ENCODE results near the gene TMEM95. TPM values are rescaled to one million over a fixed set of nuclear protein-coding genes. Genes with fewer than 3 reads are reported as not detected.

The TMEM95 gene
- total RNA-seq, 1 experiment from 2014 or later: not detected

- H4K20me1 ChIP-seq (ENCODE audit: low read length): no peaks in the 10 kb centered on the region
- no peaks in the 10 kb centered on the region for H3K27me3 ChIP-seq (ENCODE audit: low read length)
- no peak overlapping the region for H2AFZ ChIP-seq (ENCODE audit: low read length)
- H3K4me1 ChIP-seq (ENCODE audit: insufficient read depth, low read length): 0 out of 2 replicates have a peak, but pooled peaks cover 6% of the 10 kb centered on the region
- ATAC-seq (no peak), DNase-seq (no peak)
- H3K9me3 ChIP-seq (ENCODE audit: low read length): no peaks in the 10 kb centered on the region
- H3F3A ChIP-seq (ENCODE audit: low read length, unreplicated experiment): no peaks in the 10 kb centered on the region
- CTCF ChIA-PET: no interaction called here
- peaks cover 16% of the 10 kb centered on the region for H3K79me2 ChIP-seq (ENCODE audit: low read length)
- 0 out of 2 replicates have a peak, but pooled peaks cover 11% of the 10 kb centered on the region for H3K36me3 ChIP-seq (ENCODE audit: low read depth, low read length)
- BruUV-seq (replicated peaks): no TSS peak
- POLR2A ChIA-PET (ENCODE audit: unreplicated experiment): no interaction called here
- intact Hi-C loops (cut with micrococcal nuclease): loop anchor here (2.0 kb wide), 1 partner anchor 19 kb away; no protein-coding TSS in a partner anchor
- peak overlapping the region; percentile 96 for H3K4me3 ChIP-seq (ENCODE audit: low read length)
- TF ChIP-seq EZH2 (IDR thresholded peaks at IDR 0.05; ENCODE audit: low read length, unreplicated experiment) (no peak), EZH2phosphoT487 (IDR thresholded peaks at IDR 0.05; ENCODE audit: borderline replicate concordance, low read length) (no peak)
- TF ChIP-seq, protein P1, sequence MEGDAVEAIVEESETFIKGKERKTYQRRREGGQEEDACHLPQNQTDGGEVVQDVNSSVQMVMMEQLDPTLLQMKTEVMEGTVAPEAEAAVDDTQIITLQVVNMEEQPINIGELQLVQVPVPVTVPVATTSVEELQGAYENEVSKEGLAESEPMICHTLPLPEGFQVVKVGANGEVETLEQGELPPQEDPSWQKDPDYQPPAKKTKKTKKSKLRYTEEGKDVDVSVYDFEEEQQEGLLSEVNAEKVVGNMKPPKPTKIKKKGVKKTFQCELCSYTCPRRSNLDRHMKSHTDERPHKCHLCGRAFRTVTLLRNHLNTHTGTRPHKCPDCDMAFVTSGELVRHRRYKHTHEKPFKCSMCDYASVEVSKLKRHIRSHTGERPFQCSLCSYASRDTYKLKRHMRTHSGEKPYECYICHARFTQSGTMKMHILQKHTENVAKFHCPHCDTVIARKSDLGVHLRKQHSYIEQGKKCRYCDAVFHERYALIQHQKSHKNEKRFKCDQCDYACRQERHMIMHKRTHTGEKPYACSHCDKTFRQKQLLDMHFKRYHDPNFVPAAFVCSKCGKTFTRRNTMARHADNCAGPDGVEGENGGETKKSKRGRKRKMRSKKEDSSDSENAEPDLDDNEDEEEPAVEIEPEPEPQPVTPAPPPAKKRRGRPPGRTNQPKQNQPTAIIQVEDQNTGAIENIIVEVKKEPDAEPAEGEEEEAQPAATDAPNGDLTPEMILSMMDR (conservative IDR thresholded peaks at IDR 0.05; ENCODE audit: low read depth, low read length): no peak
- H3K9ac ChIP-seq (ENCODE audit: low read length): peak overlapping the region; percentile 88
- peak overlapping the region; percentile 93 for H3K4me2 ChIP-seq (ENCODE audit: low read length)
- H3K27ac ChIP-seq (ENCODE audit: low read length): no peak overlapping the region
- no peaks in the 10 kb centered on the region for H3K9me2 ChIP-seq (replicated peaks; ENCODE audit: low read length)
These were observed 26.9 kb upstream of the TMEM95 start for GRCh38 chr17:7328009-7328408.

- Histone ChIP-seq H3K9me2 (replicated peaks; ENCODE audit: low read length) (no peaks in the 10 kb centered on the region), H3K79me2 (ENCODE audit: low read length) (peaks cover 16% of the 10 kb centered on the region), H3K27ac (ENCODE audit: low read length) (peak within 1 kb of the TSS; percentile 77), H3K4me3 (ENCODE audit: low read length) (peak within 1 kb of the TSS; percentile 96), H3K9ac (ENCODE audit: low read length) (peak within 1 kb of the TSS; percentile 88), H3K36me3 (ENCODE audit: low read depth, low read length) (0 out of 2 replicates have a peak, but pooled peaks cover 4% of the 10 kb centered on the region), H3K27me3 (ENCODE audit: low read length) (no peaks in the 10 kb centered on the region), H3F3A (ENCODE audit: low read length, unreplicated experiment) (no peaks in the 10 kb centered on the region), H4K20me1 (ENCODE audit: low read length) (no peaks in the 10 kb centered on the region), H3K9me3 (ENCODE audit: low read length) (no peaks in the 10 kb centered on the region), H3K4me2 (ENCODE audit: low read length) (peak within 1 kb of the TSS; percentile 99), H3K4me1 (ENCODE audit: insufficient read depth, low read length) (0 out of 2 replicates have a peak, but pooled peaks cover 6% of the 10 kb centered on the region), H2AFZ (ENCODE audit: low read length) (peak within 1 kb of the TSS; percentile 95)
- DNase-seq: peak; percentile 2
- BruUV-seq (replicated peaks): no TSS peak
- POLR2A ChIA-PET (ENCODE audit: unreplicated experiment): no interaction called here
- peak; percentile 27 for ATAC-seq
- TF ChIP-seq, protein P1 (conservative IDR thresholded peaks at IDR 0.05; ENCODE audit: low read depth, low read length): no peak
- TF ChIP-seq EZH2 (IDR thresholded peaks at IDR 0.05; ENCODE audit: low read length, unreplicated experiment) (no peak), EZH2phosphoT487 (IDR thresholded peaks at IDR 0.05; ENCODE audit: borderline replicate concordance, low read length) (no peak)
- intact Hi-C loops (cut with micrococcal nuclease): loop anchor here (2.0 kb wide), 1 partner anchor 20 kb away; no protein-coding TSS in a partner anchor
- CTCF ChIA-PET: no interaction called here
These were observed 26.0 kb upstream of the TMEM95 start, which contains the start of gene NEURL4 for GRCh38 chr17:7328840-7329373. TSS of gene NEURL4 (minus strand) at chr17:7329335. CDS start at chr17:7329312, 23 bp downstream.
